ENCODE results near the gene GFER. TPM values are rescaled to one million over a fixed set of nuclear protein-coding genes. Genes with fewer than 3 reads are reported as not detected.
A peak's percentile ranks its signal among the peaks of the same experiment; 100 is the strongest.

GFER gene
- total and polyA plus RNA-seq, 2 of the 8 experiments (the other 6 are each of a cell fraction or from before 2014, with no cell fraction given): 17.7 to 37.9 TPM

GRCh38 chr16:2019921-2020831 lies 36.2 kb downstream of the GFER start (continued):
- no peak for TF ChIP-seq RNF2 (IDR thresholded peaks at IDR 0.05; ENCODE audit: borderline replicate concordance, low read depth, low read length, missing control alignments, poor library complexity, severe bottlenecking)
- TF ChIP-seq EZH2 (IDR thresholded peaks at IDR 0.05; ENCODE audit: low read depth, low read length, severe bottlenecking): peak; percentile 86
- 0 out of 2 replicates have a peak, but pooled peaks have one; percentile 23 for TF ChIP-seq EGR1 (IDR thresholded peaks at IDR 0.05; ENCODE audit: borderline replicate concordance, low read depth, low read length)
- TF ChIP-seq SP4 (IDR thresholded peaks at IDR 0.05; ENCODE audit: low read length): no peak
- no peak for TF ChIP-seq SP1 (IDR thresholded peaks at IDR 0.05; ENCODE audit: low read depth, low read length)
- TF ChIP-seq ASH2L (IDR thresholded peaks at IDR 0.05; ENCODE audit: low read length): no peak
- TF ChIP-seq CTCF (IDR thresholded peaks at IDR 0.05; ENCODE audit: control extremely low read depth in 1 of 3, insufficient read depth in 1 of 3, low read depth in 1 of 3, low read length in 3 of 3): no peak
- TF ChIP-seq CHD2 (IDR thresholded peaks at IDR 0.05; ENCODE audit: low read length): no peak
